Activated T-cell treated with anti-CD3 and anti-CD28 coated beads, Interleukin-2, amount 50 U/mL, for 24 hours (primary cell): ENCODE data around the gene ZBTB17.
A peak's percentile ranks its signal among the peaks of the same experiment; 100 is the strongest.

ENCODE experiments used
- DNase-seq: peaks from one replicate; pipeline ENCODE4 v3.0.0-alpha.2; 2020
- H3K27ac Mint-ChIP-seq: 2 replicates; pipeline ENCODE4 v1.8.0; 2020; ENCODE audit warnings: mild to moderate bottlenecking, mixed read lengths
- H3K27me3 Mint-ChIP-seq: 2 replicates; pipeline ENCODE4 v1.8.0; 2020; ENCODE audit warnings: mixed read lengths
- H3K36me3 Mint-ChIP-seq: 2 replicates; pipeline ENCODE4 v1.8.0; 2020; ENCODE audit warnings: low read depth, mixed read lengths
- H3K4me1 Mint-ChIP-seq: 2 replicates; pipeline ENCODE4 v1.8.0; 2020; ENCODE audit warnings: low read depth, mixed read lengths
- H3K4me3 Mint-ChIP-seq: 2 replicates; pipeline ENCODE4 v1.8.0; 2020; ENCODE audit warnings: mild to moderate bottlenecking, moderate library complexity, mixed read lengths
- H3K9me3 Mint-ChIP-seq: 2 replicates; pipeline ENCODE4 v1.8.0; 2020; ENCODE audit warnings: mixed read lengths

The ZBTB17 gene

GRCh38 chr1:15945011-15945831 lies 30.7 kb downstream of the ZBTB17 start:
- peaks cover 88% of the 10 kb centered on the region for H3K36me3 Mint-ChIP-seq
- H3K4me3 Mint-ChIP-seq: no peak overlapping the region
- peak; percentile 30 for DNase-seq
- peaks cover 41% of the 10 kb centered on the region for H3K4me1 Mint-ChIP-seq
- H3K9me3 Mint-ChIP-seq: no peaks in the 10 kb centered on the region
- peak overlapping the region; percentile 44 for H3K27ac Mint-ChIP-seq
- no peaks in the 10 kb centered on the region for H3K27me3 Mint-ChIP-seq

GRCh38 chr1:15944308-15945010 lies 31.4 kb downstream of the ZBTB17 start:
- Mint-ChIP-seq H3K4me1 (peaks cover 33% of the 10 kb centered on the region), H3K4me3 (no peak overlapping the region), H3K27ac (no peak overlapping the region), H3K9me3 (no peaks in the 10 kb centered on the region), H3K27me3 (no peaks in the 10 kb centered on the region), H3K36me3 (peaks cover 90% of the 10 kb centered on the region)
- DNase-seq: peak; percentile 30

GRCh38 chr1:15943992-15944307 lies 32.0 kb downstream of the ZBTB17 start:
- peak; percentile 30 for DNase-seq
- Mint-ChIP-seq H3K4me1 (peaks cover 28% of the 10 kb centered on the region), H3K4me3 (no peak overlapping the region), H3K9me3 (no peaks in the 10 kb centered on the region), H3K36me3 (peaks cover 90% of the 10 kb centered on the region), H3K27ac (no peak overlapping the region), H3K27me3 (no peaks in the 10 kb centered on the region)

GRCh38 chr1:15943328-15943991 lies 32.4 kb downstream of the ZBTB17 start:
- DNase-seq: peak; percentile 28
- H3K4me3 Mint-ChIP-seq: no peak overlapping the region
- no peak overlapping the region for H3K27ac Mint-ChIP-seq
- no peaks in the 10 kb centered on the region for H3K9me3 Mint-ChIP-seq
- H3K4me1 Mint-ChIP-seq: peaks cover 25% of the 10 kb centered on the region
- peaks cover 90% of the 10 kb centered on the region for H3K36me3 Mint-ChIP-seq
- no peaks in the 10 kb centered on the region for H3K27me3 Mint-ChIP-seq

GRCh38 chr1:15942661-15943327 lies 33.1 kb downstream of the ZBTB17 start:
- Mint-ChIP-seq H3K36me3 (peaks cover 90% of the 10 kb centered on the region), H3K4me1 (peaks cover 24% of the 10 kb centered on the region)

GRCh38 chr1:15941899-15942660 lies 33.8 kb downstream of the ZBTB17 start:
- peak; percentile 38 for DNase-seq
- Mint-ChIP-seq H3K27ac (peak overlapping the region; percentile 79), H3K4me1 (peaks cover 22% of the 10 kb centered on the region), H3K27me3 (no peaks in the 10 kb centered on the region), H3K9me3 (no peaks in the 10 kb centered on the region), H3K36me3 (peaks cover 90% of the 10 kb centered on the region), H3K4me3 (no peak overlapping the region)

More at GRCh38 chr1:15942661-15943327, 33.1 kb downstream of the ZBTB17 start:
- H3K9me3 Mint-ChIP-seq: no peaks in the 10 kb centered on the region
- H3K27ac Mint-ChIP-seq: peak overlapping the region; percentile 76
- H3K27me3 Mint-ChIP-seq: no peaks in the 10 kb centered on the region
- DNase-seq: peak; percentile 30
- H3K4me3 Mint-ChIP-seq: no peak overlapping the region

- Mint-ChIP-seq H3K4me1 (peaks cover 15% of the 10 kb centered on the region), H3K27me3 (no peaks in the 10 kb centered on the region), H3K27ac (peak overlapping the region; percentile 79), H3K9me3 (no peaks in the 10 kb centered on the region), H3K36me3 (peaks cover 90% of the 10 kb centered on the region), H3K4me3 (no peak overlapping the region)
- DNase-seq: peak; percentile 40
Observed at GRCh38 chr1:15941044-15941840, 34.7 kb downstream of the ZBTB17 start.

GRCh38 chr1:15940110-15941043 lies 35.5 kb downstream of the ZBTB17 start:
- Mint-ChIP-seq H3K36me3 (peaks cover 94% of the 10 kb centered on the region), H3K27ac (peak overlapping the region; percentile 79), H3K27me3 (no peaks in the 10 kb centered on the region), H3K4me1 (peaks cover 13% of the 10 kb centered on the region), H3K4me3 (no peak overlapping the region), H3K9me3 (no peaks in the 10 kb centered on the region)
- DNase-seq: no peak

- peaks cover 13% of the 10 kb centered on the region for H3K4me1 Mint-ChIP-seq
- no peaks in the 10 kb centered on the region for H3K27me3 Mint-ChIP-seq
- DNase-seq: peak; percentile 30
- peaks cover 94% of the 10 kb centered on the region for H3K36me3 Mint-ChIP-seq
- H3K27ac Mint-ChIP-seq: peak overlapping the region; percentile 84
- H3K4me3 Mint-ChIP-seq: no peak overlapping the region
- H3K9me3 Mint-ChIP-seq: no peaks in the 10 kb centered on the region
Observed at GRCh38 chr1:15939181-15940109, 36.5 kb downstream of the ZBTB17 start.

GRCh38 chr1:15938628-15939161 lies 37.2 kb downstream of the ZBTB17 start:
- Mint-ChIP-seq H3K27me3 (no peaks in the 10 kb centered on the region), H3K27ac (peak overlapping the region; percentile 84), H3K4me1 (peaks cover 13% of the 10 kb centered on the region), H3K9me3 (no peaks in the 10 kb centered on the region), H3K4me3 (no peak overlapping the region), H3K36me3 (peaks cover 99% of the 10 kb centered on the region)
- DNase-seq: peak; percentile 35

GRCh38 chr1:15937706-15938168 lies 38.2 kb downstream of the ZBTB17 start:
- no peak overlapping the region for H3K4me3 Mint-ChIP-seq
- no peaks in the 10 kb centered on the region for H3K9me3 Mint-ChIP-seq
- DNase-seq: peak; percentile 32
- no peaks in the 10 kb centered on the region for H3K27me3 Mint-ChIP-seq
- peaks cover 99% of the 10 kb centered on the region for H3K36me3 Mint-ChIP-seq
- peaks cover 13% of the 10 kb centered on the region for H3K4me1 Mint-ChIP-seq
- peak overlapping the region; percentile 95 for H3K27ac Mint-ChIP-seq
